Stimulated activated CD8-positive, alpha-beta memory T cell treated with anti-CD3 and anti-CD28 coated beads, Interleukin-7, amount 100 ng/mL, for 4 hours (primary cell): ENCODE data around the gene CPNE4.

Source experiments
- DNase-seq, 2 donors: peaks; one replicate each; pipeline ENCODE4 v3.0.0-alpha.2; 2020; ENCODE audit warnings: low read depth in 2 of 2

CPNE4 gene

GRCh38 chr3:131881777-131882176, 153.0 kb downstream of the CPNE4 start:
- DNase-seq: no peak

GRCh38 chr3:131880948-131881347, 153.9 kb downstream of the CPNE4 start:
- no peak for DNase-seq

- no peak for DNase-seq
Measured at GRCh38 chr3:131868203-131868602, 166.6 kb downstream of the CPNE4 start.

GRCh38 chr3:131856171-131856570, 178.6 kb downstream of the CPNE4 start:
- DNase-seq: no peak

- DNase-seq: no peak
Measured at GRCh38 chr3:131850223-131850622, 184.6 kb downstream of the CPNE4 start.

GRCh38 chr3:131849616-131850015, 185.2 kb downstream of the CPNE4 start:
- no peak for DNase-seq

- DNase-seq: no peak
Measured at GRCh38 chr3:131847966-131848510, 186.8 kb downstream of the CPNE4 start.

- no peak for DNase-seq
Measured at GRCh38 chr3:131846296-131846924, 188.4 kb downstream of the CPNE4 start.

GRCh38 chr3:131843174-131843573, 191.6 kb downstream of the CPNE4 start:
- no peak for DNase-seq

GRCh38 chr3:131840156-131840797, 194.5 kb downstream of the CPNE4 start:
- no peak for DNase-seq

- no peak for DNase-seq
Measured at GRCh38 chr3:131835906-131836305, 198.9 kb downstream of the CPNE4 start.

GRCh38 chr3:131831608-131832007, 203.2 kb downstream of the CPNE4 start:
- no peak for DNase-seq

- no peak for DNase-seq
Measured at GRCh38 chr3:131821191-131821762, 213.5 kb downstream of the CPNE4 start.

GRCh38 chr3:131819381-131820055, 215.3 kb downstream of the CPNE4 start:
- DNase-seq: no peak

- no peak for DNase-seq
Measured at GRCh38 chr3:131812433-131812832, 222.4 kb downstream of the CPNE4 start.

GRCh38 chr3:131811481-131811880, 223.3 kb downstream of the CPNE4 start:
- no peak for DNase-seq

- DNase-seq: no peak
Measured at GRCh38 chr3:131807822-131808221, 227.0 kb downstream of the CPNE4 start.

GRCh38 chr3:131806736-131807135, 228.1 kb downstream of the CPNE4 start:
- no peak for DNase-seq

GRCh38 chr3:131804565-131805133, 230.2 kb downstream of the CPNE4 start:
- no peak for DNase-seq

- no peak for DNase-seq
Measured at GRCh38 chr3:131803113-131803512, 231.7 kb downstream of the CPNE4 start.

GRCh38 chr3:131802029-131802428, 232.8 kb downstream of the CPNE4 start:
- DNase-seq: no peak

GRCh38 chr3:131801566-131801965, 233.2 kb downstream of the CPNE4 start:
- no peak for DNase-seq
